Raji (cell line): ENCODE measurements around the gene CAMTA1.

ENCODE experiments used
- POLR2A ChIP-seq: IDR thresholded peaks from 2 replicates; pipeline ENCODE4 v1.6.1; 2011; ENCODE audit warnings: low read depth, low read length, control low read depth; ENCODE audit not compliant: insufficient read depth

The CAMTA1 gene

DNA sequence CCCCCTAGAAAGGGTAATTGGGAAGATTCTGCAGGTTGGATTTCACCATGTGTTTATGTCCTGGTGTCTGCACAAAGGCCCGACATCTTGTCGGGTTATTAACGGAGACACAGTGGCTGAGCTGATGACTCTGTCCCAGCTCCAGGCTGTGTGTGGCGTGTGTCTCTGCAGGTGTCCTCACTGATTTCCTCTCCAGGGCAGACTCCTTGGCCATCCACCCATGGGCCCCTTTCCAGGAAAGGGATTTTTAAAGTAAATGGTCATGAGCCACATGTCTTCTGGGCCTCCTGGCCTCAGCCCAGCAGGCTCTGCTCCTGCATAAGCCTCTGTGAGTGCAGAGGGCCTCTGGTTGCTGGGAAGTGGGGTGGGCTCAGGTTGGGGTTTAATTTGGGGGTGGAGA lies 567.1 kb downstream of the CAMTA1 start:
- no peak for TF ChIP-seq POLR2A

DNA sequence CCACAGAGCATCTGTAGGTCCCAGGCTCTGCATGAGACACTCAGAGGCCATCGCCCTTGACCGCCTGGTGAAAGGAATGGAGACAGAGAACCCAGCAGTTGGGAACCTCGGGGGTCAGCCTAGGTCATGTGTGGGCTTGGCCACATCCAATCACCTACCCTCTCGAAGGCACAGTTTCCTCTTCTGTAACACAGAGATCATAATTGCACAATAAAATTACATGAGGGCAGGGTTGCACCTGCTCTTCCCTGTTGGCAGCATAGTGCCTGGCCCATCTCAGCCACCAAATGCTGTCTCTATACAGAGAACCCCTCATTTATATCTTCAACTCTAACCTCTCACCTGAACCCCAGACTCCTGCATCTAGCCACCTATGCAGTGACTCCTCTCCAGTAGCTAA lies 567.7 kb downstream of the CAMTA1 start:
- no peak for TF ChIP-seq POLR2A

DNA sequence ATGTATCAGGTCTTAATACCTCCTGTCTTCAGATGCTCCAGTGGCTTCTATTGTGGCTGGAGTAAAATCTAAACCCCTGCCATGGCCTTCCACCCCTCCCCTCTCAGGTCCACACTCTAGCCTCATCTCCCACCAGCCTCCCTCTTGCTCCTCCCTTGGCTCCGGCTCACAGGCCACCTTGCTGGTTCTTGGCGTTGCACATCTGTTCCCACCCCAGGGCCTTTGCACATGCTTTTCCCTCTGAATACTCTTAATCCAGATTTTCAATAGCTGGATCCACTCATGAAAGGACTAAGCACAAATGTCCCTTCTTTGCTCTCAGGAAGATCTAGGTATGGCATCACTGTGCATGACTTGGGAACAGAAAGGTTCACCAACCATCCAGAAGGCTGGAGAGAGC lies 570.4 kb downstream of the CAMTA1 start:
- no peak for TF ChIP-seq POLR2A

DNA sequence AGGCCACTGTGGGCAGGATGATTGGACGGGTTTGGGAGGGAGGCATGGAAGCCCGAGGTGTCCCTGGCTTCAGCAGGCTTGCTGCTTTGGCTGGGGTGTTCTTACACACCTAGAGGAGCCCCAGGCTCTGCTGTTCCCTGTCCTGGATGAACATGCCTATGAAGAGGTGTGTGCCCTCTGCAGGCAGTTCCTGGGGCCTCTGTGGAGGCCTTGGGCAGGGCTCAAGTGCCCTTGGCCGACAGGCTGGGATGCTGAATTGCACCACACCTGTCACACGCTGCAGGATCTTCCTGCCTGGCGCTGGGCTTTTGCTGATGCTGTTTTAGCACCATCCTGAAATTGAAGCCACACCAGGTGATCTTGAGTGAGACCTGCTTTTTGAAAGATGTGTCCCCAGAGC lies 570.8 kb downstream of the CAMTA1 start:
- TF ChIP-seq POLR2A = no peak

DNA sequence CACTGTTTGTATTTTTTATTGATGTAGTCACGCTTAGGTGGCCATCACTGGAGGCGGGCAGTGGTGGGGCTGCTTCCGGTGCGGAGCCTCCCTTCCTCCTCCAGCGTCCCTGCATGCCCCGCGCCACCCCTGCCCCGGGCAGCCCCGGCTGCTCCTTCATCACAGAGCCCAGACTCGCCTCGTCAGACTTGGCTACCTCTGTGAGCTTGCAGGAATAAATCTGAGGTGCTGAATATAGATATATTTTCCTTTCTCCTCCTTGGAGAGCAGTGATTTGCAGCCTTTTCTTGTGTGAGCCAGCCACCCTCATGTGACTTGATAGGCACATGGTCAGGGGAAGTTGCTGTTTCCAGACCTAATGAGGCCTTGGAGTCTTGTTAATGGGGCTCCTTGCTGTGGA lies 573.2 kb downstream of the CAMTA1 start:
- no peak for TF ChIP-seq POLR2A

DNA sequence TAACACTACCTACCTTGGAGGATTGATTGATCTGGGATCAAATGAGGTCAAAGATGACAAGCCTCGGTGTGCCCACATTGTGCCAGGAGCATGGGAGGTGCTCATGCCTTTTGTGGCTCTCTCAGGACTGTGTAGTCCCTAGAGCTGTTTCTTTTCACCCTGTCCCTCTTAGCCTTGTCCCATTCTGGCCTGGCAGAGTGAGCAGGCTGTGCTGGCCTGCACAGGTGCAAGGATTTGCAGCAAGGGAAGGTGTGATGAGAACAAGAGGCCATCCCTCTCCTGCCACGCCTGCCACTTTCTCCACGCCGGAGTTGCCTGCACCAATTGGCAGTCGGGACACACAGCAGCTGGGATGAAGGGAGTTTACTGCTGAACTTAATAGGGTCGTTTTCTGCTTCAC lies 575.3 kb downstream of the CAMTA1 start:
- no peak for TF ChIP-seq POLR2A

DNA sequence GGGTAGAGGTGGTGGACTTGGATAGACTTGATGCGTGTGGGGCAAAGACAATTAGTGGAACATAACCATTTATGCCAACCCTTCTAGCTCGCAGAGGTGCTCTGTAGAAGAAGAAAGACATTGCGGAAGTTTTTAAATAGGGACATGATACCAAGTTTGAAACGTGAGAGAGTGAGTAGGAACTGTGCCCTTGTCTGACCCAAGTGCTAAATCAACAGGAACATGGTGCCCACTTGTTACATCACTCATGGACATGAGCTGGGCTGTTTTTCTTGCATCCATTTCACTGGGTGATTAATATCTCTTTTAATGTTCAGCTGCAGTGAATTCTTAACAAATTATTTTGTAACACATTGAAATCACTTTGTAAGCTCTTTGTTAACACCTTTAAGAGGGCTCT lies 577.7 kb downstream of the CAMTA1 start:
- TF ChIP-seq POLR2A = no peak

DNA sequence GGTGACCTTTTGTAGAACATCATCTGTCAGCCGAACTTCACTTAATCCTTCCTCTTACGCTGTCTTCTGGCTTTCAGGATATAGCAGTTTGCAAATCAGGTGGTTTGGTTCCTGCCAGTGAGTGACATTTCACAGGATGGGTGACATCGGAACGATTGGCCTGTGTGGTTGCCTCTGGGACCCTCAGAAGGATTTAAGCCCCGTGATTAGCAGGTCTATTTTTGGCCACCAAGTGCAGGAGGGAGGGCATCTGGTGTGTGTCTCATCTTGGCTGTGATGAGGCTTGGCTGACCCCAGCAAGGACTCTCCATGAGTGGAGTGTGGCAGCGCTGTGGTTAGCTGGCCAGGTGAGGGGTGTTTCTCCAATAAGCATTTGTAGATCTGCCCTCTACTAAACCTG lies 578.2 kb downstream of the CAMTA1 start:
- no peak for TF ChIP-seq POLR2A

DNA sequence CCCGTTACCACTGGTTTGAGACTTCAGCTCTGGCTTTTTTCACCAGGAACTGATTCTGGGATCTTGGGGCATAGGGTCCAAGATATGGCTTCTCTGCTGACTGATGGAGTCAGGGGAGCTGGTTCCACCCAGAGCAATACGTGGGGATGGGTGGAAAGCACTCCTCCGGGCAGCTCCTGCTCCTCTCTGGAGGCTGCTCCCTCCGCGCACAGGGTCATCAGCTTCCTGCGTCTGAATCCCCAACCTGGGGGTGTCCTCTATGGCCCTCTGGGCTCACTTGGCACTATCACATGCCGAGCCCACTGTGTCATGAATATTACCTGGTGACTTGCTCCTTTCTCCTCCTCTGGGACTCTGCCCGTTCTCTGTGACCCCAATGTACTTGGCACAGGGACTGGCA lies 580.5 kb downstream of the CAMTA1 start:
- no peak for TF ChIP-seq POLR2A

DNA sequence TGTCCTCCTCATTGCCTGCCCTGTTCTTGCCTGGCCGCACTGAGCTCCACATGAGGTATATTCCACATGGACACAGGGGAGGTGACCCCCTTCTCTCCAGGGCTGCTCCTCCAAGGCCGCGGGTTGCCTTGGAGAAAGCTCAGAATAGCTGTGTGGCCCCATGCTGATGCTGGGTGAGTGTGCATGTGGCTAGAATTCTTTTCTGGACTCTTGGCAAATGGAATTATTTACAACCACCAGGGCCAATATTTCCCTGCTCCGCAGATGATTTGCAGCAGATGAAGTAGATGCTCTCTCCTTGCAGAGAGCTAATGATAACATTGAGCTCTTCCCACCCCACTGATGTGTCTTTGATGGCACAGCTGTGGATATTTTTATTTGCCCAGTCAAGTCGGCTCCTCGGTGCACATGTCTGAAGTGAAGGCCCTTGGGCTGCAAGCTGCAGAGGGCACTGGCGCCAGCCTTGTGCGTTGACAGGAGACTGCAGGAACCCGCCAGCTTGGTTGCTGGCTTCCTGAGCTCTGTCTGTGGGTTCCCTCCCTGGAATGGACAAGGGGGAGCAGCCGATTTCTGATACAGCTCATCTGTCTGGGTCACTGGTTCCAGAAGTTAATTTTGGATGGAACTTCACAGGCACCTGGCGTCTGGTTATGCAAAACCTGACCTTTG lies 581.2 kb downstream of the CAMTA1 start:
- no peak for TF ChIP-seq POLR2A

DNA sequence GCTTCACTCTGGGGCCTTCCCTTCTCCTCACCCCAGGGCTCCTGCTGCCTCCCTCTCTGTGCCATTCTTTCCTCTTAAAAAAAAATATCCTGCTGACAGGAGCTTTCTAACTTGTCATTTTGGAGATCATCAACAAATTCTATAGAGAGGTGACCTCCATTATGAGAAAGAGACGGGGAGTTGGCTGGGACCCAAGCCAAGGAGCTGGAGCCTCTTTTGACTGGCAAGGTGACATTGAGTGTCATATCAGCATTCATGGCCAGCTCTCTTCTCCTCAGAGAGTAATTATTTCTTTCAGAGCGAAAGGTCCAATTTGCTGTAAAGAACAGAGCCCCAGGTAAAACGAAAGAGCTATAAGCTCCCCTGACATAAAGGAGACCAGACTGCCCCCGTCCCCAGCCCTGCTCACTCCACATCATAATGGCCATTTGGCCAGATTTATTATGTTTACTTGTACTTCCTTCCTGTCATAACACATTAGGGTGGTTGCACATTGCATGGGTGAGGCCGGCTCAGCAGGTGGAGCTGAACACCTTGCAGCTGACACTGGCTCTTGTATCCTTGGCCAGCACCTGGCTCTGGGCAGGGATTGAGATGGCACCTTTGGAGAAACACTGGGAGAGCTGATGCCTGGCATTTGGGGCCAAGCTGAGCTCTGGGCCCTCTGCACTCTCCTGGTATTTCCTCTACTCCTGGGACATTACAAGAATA lies 581.9 kb downstream of the CAMTA1 start:
- TF ChIP-seq POLR2A = no peak

DNA sequence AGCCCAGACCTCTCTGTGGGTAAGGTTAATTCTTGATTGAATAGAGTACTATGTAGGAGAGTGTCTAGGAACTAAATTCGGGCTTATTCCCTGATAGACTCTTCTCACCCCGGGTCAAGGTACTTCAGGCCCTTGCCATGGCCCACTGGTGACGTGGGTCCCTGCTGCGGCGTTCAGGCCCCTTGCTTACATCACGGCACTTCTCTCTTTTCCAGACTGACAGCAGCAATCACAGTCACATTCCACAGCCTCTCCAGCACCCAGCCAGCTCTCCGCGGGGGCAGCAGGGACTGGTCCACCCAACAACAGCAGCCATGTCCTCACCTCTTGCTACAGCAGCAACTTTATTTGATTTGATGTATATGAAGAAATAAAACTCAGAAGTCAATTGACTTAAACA lies 584.6 kb downstream of the CAMTA1 start:
- TF ChIP-seq POLR2A = no peak

DNA sequence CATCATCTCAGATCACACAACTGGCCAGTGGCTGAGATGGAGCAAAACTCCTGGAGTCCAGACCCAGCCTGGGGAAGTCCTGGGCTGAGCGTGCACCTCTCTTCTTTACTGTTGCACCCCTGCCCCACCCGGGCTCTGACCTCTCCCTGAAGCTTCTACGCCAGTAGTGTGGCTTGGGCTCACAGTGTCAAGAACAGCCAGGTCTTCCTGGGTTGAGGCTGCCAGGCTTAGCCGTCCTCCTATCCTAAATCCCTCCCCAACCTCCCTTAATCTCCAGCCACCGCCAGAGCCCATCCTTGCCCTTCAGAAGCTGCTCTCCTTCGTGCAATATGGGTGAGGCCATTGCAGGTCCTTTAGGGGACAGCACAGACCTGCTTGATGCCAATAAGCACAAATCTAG lies 586.7 kb downstream of the CAMTA1 start:
- no peak for TF ChIP-seq POLR2A

DNA sequence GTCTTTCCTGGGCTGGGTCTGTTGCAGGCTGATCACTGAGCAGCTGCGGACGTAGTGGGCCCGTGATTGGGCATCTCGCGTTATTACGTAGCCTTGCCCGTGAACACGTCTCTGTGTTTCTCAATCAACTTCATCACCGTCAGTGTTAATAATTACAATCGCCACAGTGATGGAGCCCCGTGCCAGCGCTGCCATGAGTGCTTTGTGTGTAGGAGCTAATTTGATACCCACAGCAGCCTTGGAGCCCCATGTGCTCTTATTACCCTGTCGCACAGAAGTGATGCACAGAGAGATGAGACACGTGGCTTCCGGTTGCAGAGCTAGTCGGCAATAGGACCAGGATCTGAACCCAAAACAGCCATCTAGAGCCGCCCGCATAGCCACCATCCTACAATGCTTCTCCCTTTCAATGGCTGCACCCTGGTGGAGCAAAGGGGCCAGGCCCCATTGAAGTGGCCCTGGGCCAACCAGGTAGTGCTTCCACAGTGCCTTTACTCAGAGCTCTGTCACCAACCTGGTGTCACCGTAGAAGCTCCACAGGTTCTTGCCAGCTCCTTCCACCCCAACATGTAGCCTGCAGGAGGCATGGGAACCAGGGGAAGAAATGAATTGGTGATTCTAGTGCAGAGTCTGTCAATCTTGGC lies 587.3 kb downstream of the CAMTA1 start:
- TF ChIP-seq POLR2A = no peak

DNA sequence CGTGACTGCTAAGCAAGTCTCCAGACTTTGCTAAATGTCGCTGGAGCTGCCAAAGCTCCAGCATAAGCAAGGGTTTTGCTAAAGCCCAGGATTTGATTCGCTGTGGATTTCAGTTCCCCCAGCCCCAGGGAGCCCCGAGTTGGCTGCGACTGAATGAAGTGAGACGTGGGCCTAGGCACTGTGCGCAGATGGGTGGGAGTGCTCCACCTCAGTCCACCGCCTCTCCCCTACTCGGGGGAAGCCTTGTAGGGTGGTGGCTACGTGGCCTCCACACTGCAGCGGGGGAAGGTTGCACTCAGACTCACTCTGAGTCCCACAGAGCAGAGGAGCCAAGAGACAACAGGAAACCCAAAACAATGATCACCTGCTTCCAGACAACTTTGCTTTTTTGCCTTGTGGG lies 588.0 kb downstream of the CAMTA1 start:
- no peak for TF ChIP-seq POLR2A

DNA sequence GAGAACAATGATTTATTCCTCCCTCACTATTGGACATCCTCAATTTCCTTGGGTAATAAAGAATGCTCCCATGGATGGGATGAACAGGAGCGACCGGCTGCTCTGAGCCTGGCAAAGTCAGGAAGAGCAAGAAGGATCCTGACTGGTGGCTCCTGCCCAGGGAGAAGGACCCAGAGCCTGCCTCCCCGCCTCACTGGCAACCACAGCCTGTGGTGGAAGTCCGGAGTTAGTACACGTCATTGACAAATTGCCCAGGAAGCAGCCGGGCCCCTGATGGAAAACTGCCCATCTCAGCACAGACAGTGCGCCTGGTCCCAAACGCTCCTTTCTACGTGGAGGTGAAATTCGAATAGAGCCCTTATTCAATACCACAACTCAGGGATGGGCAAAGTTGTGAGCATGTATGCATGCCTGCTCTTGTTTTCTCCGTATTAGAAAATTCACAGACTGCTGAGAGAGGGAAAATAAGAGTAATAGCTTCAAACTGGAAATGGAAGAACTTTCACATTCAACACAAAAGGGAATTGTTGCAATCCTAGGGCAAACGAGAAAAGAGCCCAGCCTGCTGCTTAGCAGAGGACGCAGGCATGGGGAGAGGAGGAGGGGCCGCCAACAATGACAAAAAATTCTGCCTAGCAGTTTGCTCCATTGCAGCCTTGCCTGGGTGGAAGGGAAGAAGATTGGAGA lies 588.8 kb downstream of the CAMTA1 start:
- TF ChIP-seq POLR2A = no peak
